ACHN (cell line): ENCODE data around the gene MSI1.
"Not testable (repeated sequence)": the region's sequence is repeated elsewhere in the genome, so short reads cannot be mapped to it uniquely, and the experiment has no call there.

Experiments used
- DNase-seq: peaks from one replicate; pipeline ENCODE4 v3.0.0-alpha.2; 2015
- in situ Hi-C: cut with HindIII; loops from 2 replicates; pipeline ENCODE4 v1.10.0; 2017; ENCODE audit warnings: low sequenced_read_pairs, low pct_ligation_motif_present, low pct_unique_long_range_greater_than_20kb

Gene MSI1

GRCh38 chr12:120339256-120339655, 29.7 kb downstream of the MSI1 start:
- in situ Hi-C loops, result loop anchor here (25.0 kb wide), 1 partner anchor 98 kb away; the partner anchor contains the start of genes COX6A1, GATC and TRIAP1
- DNase-seq, result no peak

- DNase-seq, result no peak
- in situ Hi-C loops, result loop anchor here (25.0 kb wide), 1 partner anchor 100 kb away; the partner anchor contains the start of genes COX6A1, GATC and TRIAP1
Observed at GRCh38 chr12:120337730-120338129, 31.2 kb downstream of the MSI1 start.

GRCh38 chr12:120336392-120336791, 32.6 kb downstream of the MSI1 start:
- DNase-seq, result not testable (repeated sequence)
- in situ Hi-C loops, result loop anchor here (25.0 kb wide), 1 partner anchor 101 kb away; the partner anchor contains the start of genes COX6A1, GATC and TRIAP1

GRCh38 chr12:120335447-120335846, 33.5 kb downstream of the MSI1 start:
- DNase-seq, result peak; percentile 77
- in situ Hi-C loops, result loop anchor here (25.0 kb wide), 1 partner anchor 102 kb away; the partner anchor contains the start of genes COX6A1, GATC and TRIAP1

GRCh38 chr12:120332523-120332922, 36.4 kb downstream of the MSI1 start:
- in situ Hi-C loops, result loop anchor here (25.0 kb wide), 1 partner anchor 105 kb away; the partner anchor contains the start of genes COX6A1, GATC and TRIAP1
- DNase-seq, result no peak

GRCh38 chr12:120332041-120332440, 36.9 kb downstream of the MSI1 start:
- no peak for DNase-seq
- in situ Hi-C loops, result loop anchor here (25.0 kb wide), 1 partner anchor 105 kb away; the partner anchor contains the start of genes COX6A1, GATC and TRIAP1

GRCh38 chr12:120331390-120331789, 37.6 kb downstream of the MSI1 start:
- DNase-seq, result no peak
- in situ Hi-C loops, result loop anchor here (25.0 kb wide), 1 partner anchor 106 kb away; the partner anchor contains the start of genes COX6A1, GATC and TRIAP1

GRCh38 chr12:120328228-120328627, 40.7 kb downstream of the MSI1 start:
- in situ Hi-C loops, result loop anchor here (25.0 kb wide), 1 partner anchor 109 kb away; the partner anchor contains the start of genes COX6A1, GATC and TRIAP1
- no peak for DNase-seq

- in situ Hi-C loops, result loop anchor here (25.0 kb wide), 1 partner anchor 110 kb away; the partner anchor contains the start of genes COX6A1, GATC and TRIAP1
Observed at GRCh38 chr12:120327593-120327992, 41.4 kb downstream of the MSI1 start, which contains the start of gene PLA2G1B. PLA2G1B (minus strand) TSS chr12:120327779; CDS start chr12:120327753, 26 bp downstream.

GRCh38 chr12:120324841-120325417, 44.0 kb downstream of the MSI1 start:
- no peak for DNase-seq
- in situ Hi-C loops, result loop anchor here (25.0 kb wide), 1 partner anchor 112 kb away; the partner anchor contains the start of genes COX6A1, GATC and TRIAP1

More at GRCh38 chr12:120327593-120327992, 41.4 kb downstream of the MSI1 start, which contains the start of gene PLA2G1B:
- DNase-seq, result no peak

GRCh38 chr12:120323772-120324171, 45.2 kb downstream of the MSI1 start:
- DNase-seq, result no peak
- in situ Hi-C loops, result no loop called here

- in situ Hi-C loops, result no loop called here
Observed at GRCh38 chr12:120321382-120322202, 47.4 kb downstream of the MSI1 start.

GRCh38 chr12:120317224-120318105, 51.5 kb downstream of the MSI1 start:
- DNase-seq, result peak; percentile 100
- in situ Hi-C loops, result no loop called here

More at GRCh38 chr12:120321382-120322202, 47.4 kb downstream of the MSI1 start:
- no peak for DNase-seq

- DNase-seq, result no peak
- in situ Hi-C loops, result no loop called here
Observed at GRCh38 chr12:120316798-120317223, 52.2 kb downstream of the MSI1 start.

- in situ Hi-C loops, result no loop called here
- DNase-seq, result peak; percentile 39
Observed at GRCh38 chr12:120314220-120314619, 54.7 kb downstream of the MSI1 start.

GRCh38 chr12:120301962-120302815, 66.8 kb downstream of the MSI1 start, which contains the start of gene SIRT4:
SIRT4 (plus strand) TSS chr12:120302321; CDS start chr12:120303562, 1,241 bp downstream.
- in situ Hi-C loops, result loop anchor here (10.0 kb wide), 1 partner anchor 77 kb away; no protein-coding TSS in a partner anchor
- peak; percentile 98 for DNase-seq
